HUES6 (cell line): ENCODE results near the gene GAMT.
"Not testable (repeated sequence)": the region's sequence is repeated elsewhere in the genome, so short reads cannot be mapped to it uniquely, and the experiment has no call there.

Experiments used
- H3K27ac ChIP-seq: 2 replicates; pipeline ENCODE4 v1.7.0; 2013; ENCODE audit warnings: low read depth, mild to moderate bottlenecking, low read length, inconsistent platforms
- H3K27me3 ChIP-seq: 2 replicates; pipeline ENCODE4 v1.6.1; 2013; ENCODE audit warnings: low read length; ENCODE audit not compliant: control insufficient read depth, insufficient read depth
- H3K36me3 ChIP-seq: 2 replicates; pipeline ENCODE4 v1.6.1; 2013; ENCODE audit warnings: low read length; ENCODE audit not compliant: control insufficient read depth, insufficient read depth
- H3K4me1 ChIP-seq: 2 replicates; pipeline ENCODE4 v1.6.1; 2013; ENCODE audit warnings: low read length; ENCODE audit not compliant: control insufficient read depth, insufficient read depth
- H3K4me3 ChIP-seq: 2 replicates; pipeline ENCODE4 v1.5.1; 2013; ENCODE audit warnings: low read depth, low read length
- H3K9ac ChIP-seq: one replicate; pipeline ENCODE4 v1.6.1; 2013; ENCODE audit warnings: mild to moderate bottlenecking, low read length
- H3K9me3 ChIP-seq: 2 replicates; pipeline ENCODE4 v1.6.1; 2013; ENCODE audit warnings: low read depth, low read length; ENCODE audit not compliant: control insufficient read depth, insufficient read depth

The GAMT gene

GRCh38 chr19:1440418-1440801 lies 39.1 kb upstream of the GAMT start:
- H3K9ac ChIP-seq, result peak overlapping the region; percentile 34
- H3K9me3 ChIP-seq, result no peaks in the 10 kb centered on the region
- no peak overlapping the region for H3K27ac ChIP-seq
- H3K36me3 ChIP-seq, result peaks cover 38% of the 10 kb centered on the region
- H3K4me3 ChIP-seq, result 0 out of 2 replicates have a peak overlapping the region, but pooled peaks have one; percentile 95
- peaks cover 14% of the 10 kb centered on the region for H3K4me1 ChIP-seq
- H3K27me3 ChIP-seq, result peaks cover 2% of the 10 kb centered on the region

DNA sequence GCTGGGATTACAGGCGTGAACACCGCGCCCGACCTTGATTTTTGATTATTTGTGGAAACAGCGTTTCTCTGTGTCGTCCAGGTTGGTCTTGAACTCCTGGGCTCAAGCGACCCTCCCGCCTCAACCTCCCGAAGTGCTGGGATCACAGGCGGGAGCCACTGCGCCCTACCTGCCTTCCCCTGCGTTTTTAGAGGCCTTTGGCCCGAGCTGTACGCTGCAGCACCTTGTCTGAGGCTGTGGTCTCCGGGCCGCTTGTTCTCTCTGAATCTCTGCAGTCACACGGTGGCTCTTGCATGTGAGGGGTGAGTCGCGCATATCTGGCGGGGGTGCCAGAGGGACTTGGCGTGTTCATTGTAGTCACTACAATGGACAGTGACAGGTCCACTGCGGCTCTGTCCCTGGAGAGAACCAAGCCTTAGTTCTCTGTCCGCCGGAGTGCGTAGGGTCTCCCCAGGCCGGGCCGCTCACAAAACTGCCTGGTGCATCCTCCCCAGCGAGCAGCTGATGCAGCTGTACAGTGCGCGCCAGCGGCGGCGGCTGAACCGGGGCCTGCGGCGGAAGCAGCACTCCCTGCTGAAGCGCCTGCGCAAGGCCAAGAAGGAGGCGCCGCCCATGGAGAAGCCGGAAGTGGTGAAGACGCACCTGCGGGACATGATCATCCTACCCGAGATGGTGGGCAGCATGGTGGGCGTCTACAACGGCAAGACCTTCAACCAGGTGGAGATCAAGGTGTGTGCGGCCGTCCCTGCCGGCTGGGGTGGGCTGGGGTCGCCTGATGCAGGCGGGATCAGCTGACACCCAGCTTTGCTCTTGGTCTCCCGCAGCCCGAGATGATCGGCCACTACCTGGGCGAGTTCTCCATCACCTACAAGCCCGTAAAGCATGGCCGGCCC lies 38.4 kb upstream of the GAMT start:
- Histone ChIP-seq H3K4me3 (peak overlapping the region; percentile 95), H3K9ac (peak overlapping the region; percentile 97), H3K4me1 (peaks cover 12% of the 10 kb centered on the region), H3K36me3 (peaks cover 40% of the 10 kb centered on the region)
- H3K9me3 ChIP-seq, H3K27ac ChIP-seq, H3K27me3 ChIP-seq: not testable (repeated sequence)

DNA sequence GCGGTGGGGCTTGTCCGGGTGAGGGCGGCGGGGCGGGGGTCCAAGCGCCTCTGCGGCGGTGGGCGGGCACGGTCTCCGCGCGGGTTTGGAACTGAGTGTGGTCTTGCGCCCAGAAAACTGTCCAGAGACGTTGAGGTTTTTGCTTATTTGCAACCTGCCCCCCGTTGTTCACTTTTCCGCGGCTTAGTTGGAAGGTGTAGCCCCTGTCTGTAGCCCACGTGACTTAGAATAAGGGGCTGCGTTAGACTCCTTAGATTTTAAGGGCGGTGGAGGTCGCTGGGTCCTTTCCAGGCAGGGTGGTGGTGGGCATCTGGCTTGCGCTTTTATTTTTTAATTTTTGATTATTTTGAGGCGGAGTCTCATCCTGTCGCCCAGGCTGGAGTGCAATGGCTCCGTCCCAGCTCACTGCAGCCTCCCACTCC lies 37.6 kb upstream of the GAMT start:
- Histone ChIP-seq H3K27me3 (no peaks in the 10 kb centered on the region), H3K9ac (peak overlapping the region; percentile 97), H3K36me3 (peaks cover 48% of the 10 kb centered on the region), H3K4me1 (peaks cover 6% of the 10 kb centered on the region), H3K9me3 (no peaks in the 10 kb centered on the region), H3K4me3 (peak overlapping the region; percentile 95), H3K27ac (peak overlapping the region; percentile 98; the same call in 1 of the 2 replicates)

DNA sequence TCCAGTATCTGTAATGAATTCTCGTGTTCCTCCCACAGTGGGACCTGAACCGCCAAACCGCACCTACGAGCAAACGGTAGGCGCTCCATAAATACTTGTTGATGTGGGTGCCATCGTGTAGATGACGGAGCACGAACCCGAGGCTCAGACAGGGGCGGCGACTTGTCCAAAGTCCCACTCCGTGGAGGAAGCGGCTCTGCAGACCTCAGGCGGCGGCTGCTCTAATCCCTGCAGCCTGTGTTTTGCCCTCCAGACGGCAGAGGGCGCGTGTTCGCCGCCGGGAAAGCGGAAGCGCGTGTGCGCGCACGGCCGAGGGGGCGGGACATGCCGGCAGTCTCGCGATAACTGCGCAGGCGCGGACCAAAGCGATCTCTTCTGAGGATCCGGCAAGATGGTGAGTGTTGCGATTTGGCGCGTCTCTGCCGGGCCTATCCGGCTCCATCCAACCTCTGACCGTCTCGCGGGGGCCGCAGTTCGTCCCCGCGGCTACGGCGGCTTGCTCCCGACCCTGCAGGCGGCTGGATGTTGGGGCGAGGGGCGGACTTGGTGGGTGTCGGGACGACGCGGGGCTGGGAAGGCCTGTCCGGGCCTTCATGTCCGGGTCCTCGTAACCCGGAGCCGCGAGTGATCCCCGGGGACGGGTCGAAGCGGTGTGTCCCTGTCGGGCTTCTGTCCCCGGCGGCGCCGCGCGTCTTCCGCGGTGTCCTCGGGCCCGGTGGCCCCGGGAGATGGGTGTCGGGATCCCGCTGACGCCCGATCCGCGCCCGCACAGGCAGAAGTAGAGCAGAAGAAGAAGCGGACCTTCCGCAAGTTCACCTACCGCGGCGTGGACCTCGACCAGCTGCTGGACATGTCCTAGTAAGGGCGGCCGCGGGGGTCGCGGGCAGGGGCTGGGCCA lies 36.9 kb upstream of the GAMT start, which contains the start of gene RPS15:
Gene RPS15, plus strand, starts transcription at position 362 of the 898 bp plus-strand sequence. Its CDS starts 30 bp downstream, at position 392.
- H3K9me3 ChIP-seq, result no peaks in the 10 kb centered on the region
- H3K9ac ChIP-seq, result peak within 1 kb of the TSS; percentile 97
- H3K36me3 ChIP-seq, result peaks cover 54% of the 10 kb centered on the region
- peaks cover 5% of the 10 kb centered on the region for H3K4me1 ChIP-seq
- no peaks in the 10 kb centered on the region for H3K27me3 ChIP-seq
- H3K4me3 ChIP-seq, result peak within 1 kb of the TSS; percentile 95
- H3K27ac ChIP-seq, result peak within 1 kb of the TSS; percentile 98

DNA sequence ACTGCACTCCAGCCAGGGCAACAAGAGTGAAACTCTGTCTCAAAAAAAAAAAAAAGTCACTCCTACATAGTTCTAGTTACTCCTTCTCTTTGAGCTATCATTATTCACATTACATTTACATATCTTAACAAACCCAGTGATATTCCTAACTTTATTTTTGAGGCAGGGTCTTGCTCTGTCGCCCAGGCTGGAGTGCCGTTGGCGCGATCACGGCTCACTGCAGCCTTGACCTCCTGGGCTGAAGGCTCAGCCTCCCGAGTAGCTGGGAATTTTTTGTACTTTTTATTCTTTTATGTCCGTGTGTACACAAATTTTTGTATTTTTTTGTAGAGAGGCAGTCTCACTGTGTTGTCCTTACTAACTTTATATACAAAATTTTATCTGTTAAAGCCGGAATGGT lies 36.3 kb upstream of the GAMT start:
- Histone ChIP-seq H3K9me3 (no peaks in the 10 kb centered on the region), H3K4me1 (peaks cover 5% of the 10 kb centered on the region), H3K36me3 (peaks cover 58% of the 10 kb centered on the region), H3K4me3 (peak overlapping the region; percentile 95), H3K9ac (no peak overlapping the region), H3K27ac (no peak overlapping the region), H3K27me3 (no peaks in the 10 kb centered on the region)

GRCh38 chr19:1435378-1435989 lies 34.1 kb upstream of the GAMT start:
- peaks cover 5% of the 10 kb centered on the region for H3K4me1 ChIP-seq
- no peaks in the 10 kb centered on the region for H3K9me3 ChIP-seq
- peaks cover 52% of the 10 kb centered on the region for H3K36me3 ChIP-seq
- no peaks in the 10 kb centered on the region for H3K27me3 ChIP-seq
- H3K27ac ChIP-seq, result 0 out of 2 replicates have a peak overlapping the region, but pooled peaks have one; percentile 23
- H3K4me3 ChIP-seq, result no peak overlapping the region
- H3K9ac ChIP-seq, result no peak overlapping the region

DNA sequence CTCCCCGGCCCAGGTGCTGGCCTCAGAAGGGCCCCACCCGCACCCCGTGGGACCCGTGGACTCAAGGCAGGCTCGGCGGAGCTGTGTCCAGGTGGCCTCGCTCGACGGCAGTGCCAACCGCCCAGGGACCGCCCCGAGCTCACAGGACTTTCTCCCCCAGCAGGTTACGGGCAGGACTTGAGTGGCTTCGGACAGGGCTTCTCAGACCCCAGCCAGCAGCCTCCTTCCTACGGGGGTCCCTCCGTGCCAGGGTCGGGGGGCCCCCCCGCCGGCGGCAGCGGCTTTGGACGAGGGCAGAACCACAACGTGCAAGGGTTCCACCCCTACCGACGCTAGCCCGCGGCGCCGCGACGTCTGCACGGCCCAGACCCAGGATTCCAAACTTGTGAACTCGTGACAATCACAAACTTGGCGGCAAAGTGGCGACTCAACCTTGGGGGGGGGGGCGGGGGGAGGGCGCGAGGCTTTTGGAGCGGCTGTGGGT lies 33.3 kb upstream of the GAMT start:
- peak overlapping the region; percentile 41; the same call in 1 of the 2 replicates for H3K27ac ChIP-seq
- H3K9me3 ChIP-seq, result no peaks in the 10 kb centered on the region
- no peak overlapping the region for H3K9ac ChIP-seq
- H3K36me3 ChIP-seq, result peaks cover 51% of the 10 kb centered on the region
- H3K4me3 ChIP-seq, result no peak overlapping the region
- peaks cover 4% of the 10 kb centered on the region for H3K4me1 ChIP-seq
- H3K27me3 ChIP-seq, result no peaks in the 10 kb centered on the region

GRCh38 chr19:1434040-1434366 lies 32.7 kb upstream of the GAMT start:
- Histone ChIP-seq H3K4me1 (no peaks in the 10 kb centered on the region), H3K27me3 (no peaks in the 10 kb centered on the region), H3K36me3 (peaks cover 54% of the 10 kb centered on the region), H3K27ac (peak overlapping the region; percentile 41; the same call in 1 of the 2 replicates), H3K4me3 (no peak overlapping the region), H3K9ac (no peak overlapping the region), H3K9me3 (no peaks in the 10 kb centered on the region)

GRCh38 chr19:1433119-1434039 lies 32.0 kb upstream of the GAMT start:
- H3K4me3 ChIP-seq, result no peak overlapping the region
- peaks cover 60% of the 10 kb centered on the region for H3K36me3 ChIP-seq
- no peaks in the 10 kb centered on the region for H3K4me1 ChIP-seq
- no peak overlapping the region for H3K27ac ChIP-seq
- no peaks in the 10 kb centered on the region for H3K9me3 ChIP-seq
- H3K27me3 ChIP-seq, result no peaks in the 10 kb centered on the region
- no peak overlapping the region for H3K9ac ChIP-seq

- no peak overlapping the region for H3K27ac ChIP-seq
- peaks cover 68% of the 10 kb centered on the region for H3K36me3 ChIP-seq
- no peak overlapping the region for H3K9ac ChIP-seq
- no peaks in the 10 kb centered on the region for H3K27me3 ChIP-seq
- H3K4me1 ChIP-seq, result no peaks in the 10 kb centered on the region
- H3K4me3 ChIP-seq, result no peak overlapping the region
- no peaks in the 10 kb centered on the region for H3K9me3 ChIP-seq
These were observed 31.2 kb upstream of the GAMT start for GRCh38 chr19:1432507-1432887.
